A673 (cell line): ENCODE results near the gene FHL1. TPM values are rescaled to one million over a fixed set of nuclear protein-coding genes. Genes with fewer than 3 reads are reported as not detected.

Experiments used
- BruUV-seq: library from RNA; stranded (reverse); fragments of 400-500 nt; replicated peaks from 2 replicates; lab custom pipeline; 2021; lab: Mats Ljungman, UMichigan
- CTCF ChIA-PET: fragments of 300-600 bp; sonication (Branson Sonifier 250); formaldehyde crosslinking; loops from one replicate; lab custom pipeline; 2022; ENCODE audit warnings: antibody characterized with exemption; lab: Charles Lee
- POLR2A ChIA-PET: fragments of 300-600 bp; sonication (Branson Sonifier 250); formaldehyde crosslinking; loops from one replicate; lab custom pipeline; 2022; ENCODE audit warnings: antibody characterized with exemption; ENCODE audit not compliant: low non-redundant PET; lab: Charles Lee
- DNase-seq: peaks from one replicate; pipeline ENCODE4 v3.0.0-alpha.2; 2015; ENCODE audit warnings: low spot score
- H3K27ac ChIP-seq: fragments of 200-600 bp; sonication (generic); 2 replicates; pipeline ENCODE4 v1.5.1; 2016; ENCODE audit warnings: mixed run types, low read depth, mild to moderate bottlenecking, mixed read lengths, antibody characterized with exemption, low read length; ENCODE audit not compliant: poor library complexity, severe bottlenecking
- H3K27me3 ChIP-seq: fragments of 200-600 bp; sonication (generic); replicated peaks from 2 replicates; pipeline ENCODE4 v1.6.1; 2017; ENCODE audit warnings: mixed run types, low read depth, mild to moderate bottlenecking, mixed read lengths, antibody characterized with exemption, low read length; ENCODE audit not compliant: insufficient read depth, poor library complexity
- H3K36me3 ChIP-seq: fragments of 200-600 bp; sonication (generic); 2 replicates; pipeline ENCODE4 v1.6.1; 2016; ENCODE audit warnings: mixed run types, mild to moderate bottlenecking, mixed read lengths, antibody characterized with exemption, low read length; ENCODE audit not compliant: insufficient read depth, poor library complexity, severe bottlenecking
- H3K4me1 ChIP-seq: fragments of 200-600 bp; sonication (generic); 2 replicates; pipeline ENCODE4 v1.6.1; 2017; ENCODE audit warnings: mixed run types, mild to moderate bottlenecking, mixed read lengths, antibody characterized with exemption, low read length; ENCODE audit not compliant: insufficient read depth, poor library complexity, severe bottlenecking
- H3K4me3 ChIP-seq: fragments of 200-600 bp; sonication (generic); 2 replicates; pipeline ENCODE4 v1.5.1; 2016; ENCODE audit warnings: low read depth, mixed run types, mild to moderate bottlenecking, mixed read lengths, low read length; ENCODE audit not compliant: poor library complexity, severe bottlenecking
- H3K9me3 ChIP-seq: fragments of 200-600 bp; sonication (generic); 2 replicates; pipeline ENCODE4 v1.6.1; 2016; ENCODE audit warnings: mixed run types, low read depth, mild to moderate bottlenecking, mixed read lengths, antibody characterized with exemption, low read length; ENCODE audit not compliant: poor library complexity, severe bottlenecking
- CTCF ChIP-seq: fragments of 300-800, 200-600 bp; sonication (generic); conservative IDR thresholded peaks from 2 replicates; pipeline ENCODE4 v1.5.1; 2017; ENCODE audit warnings: low read depth, mild to moderate bottlenecking, antibody characterized with exemption, low read length, moderate library complexity, mixed read lengths
- EZH2 ChIP-seq: fragments of 200-600 bp; sonication (generic); IDR thresholded peaks from 2 replicates; pipeline ENCODE4 v1.6.1; 2017; ENCODE audit warnings: borderline replicate concordance, low read depth, mild to moderate bottlenecking, mixed read lengths, antibody characterized with exemption, low read length; ENCODE audit not compliant: poor library complexity, severe bottlenecking
- intact Hi-C: fragments of 100-400 bp; cut with micrococcal nuclease; formaldehyde crosslinking; loops from one replicate; pipeline ENCODE4 v1.10.0; 2022; ENCODE audit not compliant: unreplicated experiment
- total RNA-seq: library from RNA; stranded (reverse); gene quantifications from 2 replicates; pipeline ENCODE4 v1.2.3, GENCODE V29; 2021

Gene FHL1
- total RNA-seq, 1 experiment from 2014 or later: 14.9 TPM

- ChIA-PET CTCF (no interaction called here), POLR2A (no interaction called here)
- no peak for DNase-seq
- BruUV-seq: no TSS peak
- Histone ChIP-seq H3K4me1 (no peaks in the 10 kb centered on the region), H3K27ac (no peak overlapping the region), H3K4me3 (no peak overlapping the region), H3K9me3 (no peaks in the 10 kb centered on the region), H3K27me3 (no peaks in the 10 kb centered on the region), H3K36me3 (no peaks in the 10 kb centered on the region)
- intact Hi-C loops: no loop called here
- TF ChIP-seq CTCF (no peak), EZH2 (no peak)
These were observed 32.0 kb upstream of the FHL1 start for GRCh38 chrX:136115126-136115903.

GRCh38 chrX:136115904-136116297 lies 31.4 kb upstream of the FHL1 start:
- H3K27ac ChIP-seq: no peak overlapping the region
- POLR2A ChIA-PET: no interaction called here
- TF ChIP-seq EZH2: no peak
- no peak for TF ChIP-seq CTCF
- no peaks in the 10 kb centered on the region for H3K36me3 ChIP-seq
- no peaks in the 10 kb centered on the region for H3K9me3 ChIP-seq
- no peaks in the 10 kb centered on the region for H3K4me1 ChIP-seq
- no TSS peak for BruUV-seq
- H3K27me3 ChIP-seq: no peaks in the 10 kb centered on the region
- no peak for DNase-seq
- no peak overlapping the region for H3K4me3 ChIP-seq
- intact Hi-C loops: no loop called here
- CTCF ChIA-PET: no interaction called here

- Histone ChIP-seq H3K36me3 (no peaks in the 10 kb centered on the region), H3K9me3 (no peaks in the 10 kb centered on the region), H3K4me3 (no peak overlapping the region), H3K27me3 (no peaks in the 10 kb centered on the region), H3K27ac (no peak overlapping the region), H3K4me1 (no peaks in the 10 kb centered on the region)
- DNase-seq: no peak
- TF ChIP-seq CTCF: no peak
- TF ChIP-seq EZH2: no peak
- ChIA-PET POLR2A (no interaction called here), CTCF (no interaction called here)
- intact Hi-C loops: no loop called here
- BruUV-seq: no TSS peak
These were observed 25.5 kb upstream of the FHL1 start for GRCh38 chrX:136121788-136122187.
